Subcutaneous abdominal adipose tissue (tissue), 5 donors: ENCODE data around the gene PIK3C2B.

Experiments
- H3K27ac ChIP-seq: one replicate; pipeline ENCODE4 v1.7.0; 2013; ENCODE audit warnings: low read depth, mild to moderate bottlenecking, inconsistent platforms, low read length, moderate library complexity
- H3K27me3 ChIP-seq, 5 donors: one replicate each; pipeline ENCODE4 v1.7.0; 2013; ENCODE audit warnings: low read length in 5 of 5, inconsistent platforms in 1 of 5; ENCODE audit not compliant: control insufficient read depth in 5 of 5, insufficient read depth in 4 of 5
- H3K36me3 ChIP-seq, 5 donors: one replicate each; pipeline ENCODE4 v1.7.0; 2013; ENCODE audit warnings: low read length in 5 of 5; ENCODE audit not compliant: control insufficient read depth in 5 of 5, insufficient read depth in 5 of 5
- H3K4me1 ChIP-seq, 5 donors: one replicate each; pipeline ENCODE4 v1.7.0; 2013; ENCODE audit warnings: low read length in 5 of 5, mild to moderate bottlenecking in 3 of 5, moderate library complexity in 1 of 5; ENCODE audit not compliant: control insufficient read depth in 5 of 5, insufficient read depth in 5 of 5
- H3K4me3 ChIP-seq, 5 donors: one replicate each; pipeline ENCODE4 v1.7.0; 2013; ENCODE audit warnings: low read length in 5 of 5, low read depth in 1 of 5
- H3K9ac ChIP-seq, 5 donors: one replicate each; pipeline ENCODE4 v1.7.0; 2013; ENCODE audit warnings: low read length in 5 of 5, mild to moderate bottlenecking in 4 of 5, moderate library complexity in 3 of 5
- H3K9me3 ChIP-seq, 5 donors: one replicate each; pipeline ENCODE4 v1.7.0; 2013; ENCODE audit warnings: low read length in 5 of 5; ENCODE audit not compliant: control insufficient read depth in 5 of 5
- donor health status: healthy.
- donor health status: healthy.
- donor health status: healthy.
- donor health status: healthy.
- donor health status: healthy.

PIK3C2B gene

DNA sequence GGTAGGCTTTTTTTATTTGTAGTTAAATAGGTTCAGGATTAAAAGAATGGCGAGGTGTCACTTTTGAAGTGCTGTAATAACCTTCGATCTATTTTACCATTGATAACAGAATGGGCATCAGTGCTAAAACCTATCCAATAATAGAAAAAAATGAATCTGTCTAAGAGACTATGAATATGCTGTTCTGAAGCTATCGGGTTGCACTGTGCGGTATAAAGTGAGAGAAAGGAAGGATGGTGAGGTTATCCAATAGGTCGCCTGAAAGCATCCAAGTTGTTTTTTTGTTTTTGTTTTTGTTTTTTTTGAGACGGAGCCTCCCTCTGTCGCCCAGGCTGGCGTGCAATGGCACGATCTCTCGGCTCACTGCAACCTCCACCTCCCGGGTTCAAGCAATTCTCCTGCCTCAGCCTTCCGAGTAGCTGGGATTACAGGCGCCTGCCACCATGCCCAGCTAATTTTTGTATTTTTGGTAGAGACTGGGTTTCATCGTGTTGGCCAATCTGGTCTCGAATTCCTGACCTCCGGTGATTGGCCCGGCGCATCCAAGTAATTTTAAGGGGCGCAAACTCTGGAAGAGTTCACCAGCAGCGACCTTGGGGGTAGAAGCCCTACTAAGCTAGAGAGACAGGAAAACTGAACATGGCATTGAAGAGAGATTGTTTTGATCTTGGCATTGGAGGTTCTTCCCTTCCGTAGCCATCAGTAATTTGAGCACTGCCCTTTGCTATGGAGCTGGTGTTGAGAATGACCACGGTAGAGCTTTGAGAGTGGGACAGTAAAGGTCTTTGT is 12.9 kb upstream of the PIK3C2B start:
- H3K4me1 ChIP-seq, result peaks cover 0 to 19% (median 14%) of the 10 kb centered on the region in 5 donors
- no peaks in the 10 kb centered on the region for H3K9me3 ChIP-seq
- H3K9ac ChIP-seq, result peak overlapping the region in 4 of 5 donors; percentile 57 to 80 (median 66)
- H3K27ac ChIP-seq, result peak overlapping the region; percentile 86
- no peaks in the 10 kb centered on the region for H3K27me3 ChIP-seq
- peak overlapping the region; percentile 64 to 90 (median 76) for H3K4me3 ChIP-seq
- H3K36me3 ChIP-seq, result no peaks in the 10 kb centered on the region

DNA sequence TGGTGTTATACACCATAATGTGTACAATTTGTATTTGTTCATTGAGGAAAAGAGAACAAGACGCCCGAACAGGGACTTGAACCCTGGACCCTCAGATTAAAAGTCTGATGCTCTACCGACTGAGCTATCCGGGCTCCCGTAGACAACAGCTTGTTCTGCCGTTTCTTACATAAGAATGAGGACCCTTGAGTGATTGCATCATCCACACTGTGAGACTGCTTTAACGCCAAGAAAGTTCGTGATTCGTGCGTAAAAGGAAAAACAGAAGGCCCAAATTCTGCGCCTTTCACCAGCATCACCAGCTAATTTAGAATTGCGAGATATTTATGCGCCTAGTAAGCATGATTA is 12.3 kb upstream of the PIK3C2B start:
- no peaks in the 10 kb centered on the region for H3K27me3 ChIP-seq
- no peaks in the 10 kb centered on the region for H3K36me3 ChIP-seq
- H3K4me1 ChIP-seq, result peaks cover 0 to 19% (median 14%) of the 10 kb centered on the region in 5 donors
- no peaks in the 10 kb centered on the region for H3K9me3 ChIP-seq
- peak overlapping the region in 4 of 5 donors; percentile 57 to 80 (median 66) for H3K9ac ChIP-seq
- peak overlapping the region; percentile 64 to 90 (median 76) for H3K4me3 ChIP-seq
- peak overlapping the region; percentile 86 for H3K27ac ChIP-seq

DNA sequence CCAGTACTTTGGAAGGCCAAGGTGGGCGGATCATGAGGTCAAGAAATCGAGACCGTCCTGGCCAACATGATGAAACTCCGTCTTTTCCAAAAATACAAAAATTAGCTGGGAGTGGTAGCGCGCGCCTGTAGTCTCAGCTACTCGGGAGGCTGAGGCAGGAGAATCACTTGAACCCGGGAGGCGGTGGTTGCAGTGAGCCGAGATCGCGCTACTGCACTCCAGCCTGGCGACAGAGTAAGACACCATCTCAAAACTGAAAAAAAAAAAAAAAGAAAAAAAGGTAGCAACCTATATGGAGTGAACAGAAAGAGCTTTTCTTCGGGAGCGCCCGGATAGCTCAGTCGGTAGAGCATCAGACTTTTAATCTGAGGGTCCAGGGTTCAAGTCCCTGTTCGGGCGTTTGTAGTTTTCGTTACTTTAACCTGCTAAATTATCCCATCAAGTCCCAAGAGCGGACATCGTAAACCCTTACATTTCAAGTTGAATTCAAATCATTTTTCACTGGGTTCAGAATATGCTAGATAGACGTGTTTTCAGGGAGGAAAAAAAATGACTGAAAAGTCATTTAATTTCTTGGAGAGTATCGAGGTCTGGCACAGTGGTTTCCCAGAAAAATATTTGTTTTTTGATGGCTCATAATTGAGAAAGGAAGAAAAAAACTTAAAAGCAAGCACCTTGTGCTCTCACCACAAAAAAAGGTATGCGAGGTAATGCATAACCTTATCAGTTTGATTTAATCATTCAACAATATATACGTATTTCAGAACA is 11.8 kb upstream of the PIK3C2B start:
- Histone ChIP-seq H3K27ac (peak overlapping the region; percentile 86), H3K27me3 (no peaks in the 10 kb centered on the region), H3K9ac (peak overlapping the region in 2 of 5 donors; percentile 11 to 59), H3K36me3 (no peaks in the 10 kb centered on the region), H3K9me3 (no peaks in the 10 kb centered on the region), H3K4me1 (peaks cover 0 to 19% (median 14%) of the 10 kb centered on the region in 5 donors), H3K4me3 (peak overlapping the region; percentile 65 to 90 (median 76))

DNA sequence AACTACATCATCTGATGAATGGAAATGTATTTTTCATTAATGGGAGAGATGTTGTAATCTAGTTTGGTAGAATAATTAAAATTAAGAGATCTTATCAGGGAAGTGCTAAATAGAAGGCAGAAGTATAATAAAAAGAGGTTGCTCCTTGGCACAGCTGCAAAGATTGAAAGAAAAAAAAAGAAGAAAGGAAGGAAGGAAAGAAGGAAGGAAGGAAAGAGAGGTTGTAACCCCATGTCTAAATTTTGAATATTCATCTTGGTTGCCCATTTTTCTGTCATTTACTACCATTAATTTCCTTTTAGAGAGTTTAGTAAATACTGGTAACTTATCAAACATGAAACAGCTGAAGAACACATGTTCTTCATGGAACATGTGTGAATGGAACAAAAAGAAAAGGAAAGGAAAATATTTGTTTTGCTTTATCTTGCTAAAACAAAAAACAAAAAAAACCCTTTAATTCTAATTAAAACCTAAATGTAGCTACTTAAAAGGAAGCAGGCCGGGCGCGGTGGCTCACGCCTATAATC is 11.1 kb upstream of the PIK3C2B start:
- Histone ChIP-seq H3K4me3 (peak overlapping the region; percentile 65 to 90 (median 76)), H3K9me3 (no peaks in the 10 kb centered on the region), H3K4me1 (peaks cover 0 to 19% (median 14%) of the 10 kb centered on the region in 5 donors), H3K36me3 (no peaks in the 10 kb centered on the region), H3K27me3 (no peaks in the 10 kb centered on the region), H3K27ac (peak overlapping the region; percentile 74), H3K9ac (peak overlapping the region in 1 of 5 donors; percentile 56)

DNA sequence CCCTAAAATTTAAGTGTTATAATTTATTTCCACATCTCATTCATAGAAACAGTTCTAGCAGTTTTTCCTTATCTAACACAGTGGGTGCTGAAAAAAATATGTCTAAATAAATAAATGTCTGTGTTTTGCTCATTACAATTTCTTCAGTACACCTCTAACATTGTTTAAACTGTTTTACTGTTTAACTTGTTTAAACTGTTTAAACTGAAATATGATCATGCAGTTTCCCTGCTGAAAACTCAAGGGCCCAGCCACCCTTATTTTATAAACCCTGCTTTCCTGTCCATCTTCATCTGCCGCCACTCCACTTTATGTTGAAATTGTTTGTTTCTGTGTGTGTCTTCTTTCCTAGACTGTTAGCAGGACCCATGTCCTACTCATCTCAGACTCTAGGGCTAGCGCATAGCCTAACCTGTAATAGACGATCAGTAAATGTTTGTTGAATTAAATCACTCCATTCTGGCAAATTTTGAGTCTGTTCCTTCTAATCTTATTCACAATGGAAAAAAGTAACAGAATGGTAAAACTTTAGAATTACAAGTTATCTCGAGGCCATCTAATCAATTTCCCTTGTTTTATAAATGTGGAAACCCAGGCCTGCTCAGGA is 9.4 kb upstream of the PIK3C2B start:
- Histone ChIP-seq H3K4me1 (peaks cover 0 to 28% (median 20%) of the 10 kb centered on the region in 5 donors), H3K27me3 (no peaks in the 10 kb centered on the region), H3K36me3 (no peaks in the 10 kb centered on the region), H3K4me3 (no peak overlapping the region), H3K27ac (no peak overlapping the region), H3K9me3 (no peaks in the 10 kb centered on the region), H3K9ac (no peak overlapping the region)

DNA sequence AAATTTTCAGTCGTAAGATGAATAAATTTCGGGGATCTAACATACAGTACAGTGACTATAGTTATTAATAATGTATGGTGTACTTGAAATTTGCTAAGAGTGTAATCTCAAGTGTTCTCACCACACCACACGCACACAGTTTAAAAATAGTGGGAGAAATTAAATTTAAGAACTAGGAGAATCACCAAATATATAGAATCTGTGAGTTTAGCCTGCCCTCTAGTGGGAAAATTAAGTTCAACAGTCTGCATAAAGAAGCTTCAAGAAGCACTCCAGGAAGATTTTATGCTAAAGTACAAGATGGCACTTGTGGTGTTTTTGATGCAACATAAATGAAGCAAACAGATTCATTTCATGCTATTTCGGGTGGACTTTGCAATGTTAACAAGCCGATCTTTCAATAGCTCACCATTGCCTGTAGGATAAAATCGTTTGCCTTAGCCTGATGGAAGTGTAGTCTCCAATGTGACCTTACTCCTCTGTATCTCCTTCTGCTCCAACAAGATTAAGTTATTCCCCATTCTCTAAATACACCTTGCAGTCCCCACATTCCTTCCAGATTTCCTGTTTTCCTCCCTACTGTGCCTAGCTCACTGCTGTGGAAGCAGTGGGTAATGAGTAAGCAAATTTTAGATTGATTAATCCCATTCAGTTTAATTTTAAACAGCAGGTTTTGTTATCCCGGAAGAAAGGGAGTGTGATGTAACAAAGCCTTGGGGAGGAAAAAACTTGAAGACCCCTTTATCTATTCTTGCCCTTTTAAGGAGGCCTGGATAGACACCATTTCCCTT is 8.7 kb upstream of the PIK3C2B start:
- H3K36me3 ChIP-seq, result no peaks in the 10 kb centered on the region
- H3K27me3 ChIP-seq, result no peaks in the 10 kb centered on the region
- H3K9ac ChIP-seq, result no peak overlapping the region
- no peak overlapping the region for H3K27ac ChIP-seq
- no peaks in the 10 kb centered on the region for H3K9me3 ChIP-seq
- H3K4me1 ChIP-seq, result peaks cover 0 to 32% (median 23%) of the 10 kb centered on the region in 5 donors
- no peak overlapping the region for H3K4me3 ChIP-seq

DNA sequence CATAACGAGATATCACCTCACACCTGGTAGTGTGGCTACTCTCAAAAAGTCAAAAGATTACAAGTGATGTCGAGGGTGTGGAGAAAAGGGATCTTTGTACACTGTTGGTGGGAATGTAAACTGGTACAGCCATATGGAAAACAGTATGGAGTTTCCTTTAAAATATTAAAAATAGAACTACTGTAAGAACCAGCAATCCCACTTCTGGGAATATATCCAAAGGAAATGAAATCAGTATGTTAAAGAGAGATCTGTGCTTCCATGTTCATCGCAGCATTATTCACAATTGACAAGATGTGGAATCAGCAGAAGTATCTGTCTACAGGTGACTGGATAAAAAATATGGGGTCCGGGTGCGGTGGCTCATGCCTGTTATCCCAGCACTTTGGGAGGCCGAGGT is 7.6 kb upstream of the PIK3C2B start:
- Histone ChIP-seq H3K27ac (no peak overlapping the region), H3K4me3 (no peak overlapping the region), H3K36me3 (no peaks in the 10 kb centered on the region), H3K9me3 (no peaks in the 10 kb centered on the region), H3K9ac (no peak overlapping the region), H3K4me1 (peaks cover 0 to 23% (median 17%) of the 10 kb centered on the region in 5 donors), H3K27me3 (no peaks in the 10 kb centered on the region)

DNA sequence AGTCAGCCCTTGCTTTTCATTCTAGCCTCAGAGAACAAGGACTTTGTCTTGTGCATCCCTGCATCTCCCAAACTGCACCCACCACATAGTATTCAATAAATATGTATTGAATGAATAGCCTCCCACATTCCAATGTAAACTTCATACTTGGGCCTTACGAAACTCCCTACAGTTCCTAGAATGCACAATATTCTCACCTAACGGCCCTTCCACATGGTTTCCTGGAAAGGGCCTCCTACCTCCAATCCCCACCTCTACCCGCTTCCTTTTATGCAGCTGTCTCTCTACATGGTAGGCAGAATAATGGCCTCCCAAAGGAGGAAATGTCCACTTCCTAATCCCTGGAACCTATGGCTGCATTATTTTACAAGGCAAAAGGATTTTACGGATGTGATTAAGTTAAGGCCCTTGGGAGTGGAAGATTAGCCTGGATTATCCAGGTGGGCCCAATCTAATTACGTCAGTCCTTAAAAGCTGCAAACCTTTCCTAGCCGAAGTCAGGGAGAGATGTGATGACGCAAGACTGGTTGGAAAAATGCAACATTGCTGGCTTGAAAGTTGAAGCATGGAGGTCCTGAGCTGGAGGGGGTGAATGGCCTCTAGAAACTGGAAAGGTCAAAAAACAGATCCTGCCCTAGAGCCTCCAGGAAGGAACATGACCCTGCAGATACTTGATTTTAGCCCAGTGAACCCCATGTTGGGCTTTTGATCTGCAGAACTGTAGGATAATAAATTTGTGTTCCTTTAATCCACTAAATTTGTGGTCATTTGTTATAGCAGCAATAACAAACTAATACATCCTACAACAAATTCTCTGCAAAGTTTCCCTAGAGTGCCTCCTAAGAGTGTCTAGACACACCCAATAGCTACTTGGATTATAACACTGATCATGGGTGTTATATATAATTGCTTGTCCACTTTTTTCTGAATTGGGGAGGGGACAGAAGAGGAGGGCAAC is 5.2 kb upstream of the PIK3C2B start:
- Histone ChIP-seq H3K4me1 (peaks cover 0 to 22% (median 15%) of the 10 kb centered on the region in 5 donors), H3K36me3 (no peaks in the 10 kb centered on the region), H3K27me3 (no peaks in the 10 kb centered on the region), H3K4me3 (no peak overlapping the region), H3K9ac (no peak overlapping the region), H3K9me3 (no peaks in the 10 kb centered on the region), H3K27ac (no peak overlapping the region)
